Osteoblast (primary cell): ENCODE measurements around the gene FXYD1. TPM values are rescaled to one million over a fixed set of nuclear protein-coding genes. Genes with fewer than 3 reads are reported as not detected.
A peak's percentile ranks its signal among the peaks of the same experiment; 100 is the strongest.

Experiments used
- DNase-seq: peaks from one replicate; pipeline ENCODE4 v3.0.0; 2011; ENCODE audit warnings: low spot score, mixed read lengths; ENCODE audit not compliant: insufficient read length; ENCODE audit errors: missing footprints
- H2AFZ ChIP-seq: 2 replicates; pipeline ENCODE4 v1.6.0; 2011; ENCODE audit warnings: mild to moderate bottlenecking, low read length
- H3K27ac ChIP-seq: 2 replicates; pipeline ENCODE4 v1.5.1; 2011; ENCODE audit warnings: mild to moderate bottlenecking, low read depth, low read length, moderate library complexity
- H3K27me3 ChIP-seq: 2 replicates; pipeline ENCODE4 v1.6.0; 2012; ENCODE audit warnings: mild to moderate bottlenecking, control low read depth, inconsistent platforms, low read length, moderate library complexity; ENCODE audit not compliant: insufficient read depth
- H3K36me3 ChIP-seq: 2 replicates; pipeline ENCODE4 v1.5.1; 2011; ENCODE audit warnings: mild to moderate bottlenecking, low read length, control low read depth, moderate library complexity; ENCODE audit not compliant: insufficient read depth
- H3K4me1 ChIP-seq: 2 replicates; pipeline ENCODE4 v1.5.1; 2011; ENCODE audit warnings: mild to moderate bottlenecking, low read length, control low read depth, moderate library complexity; ENCODE audit not compliant: insufficient read depth
- H3K4me2 ChIP-seq: 2 replicates; pipeline ENCODE4 v1.6.0; 2011; ENCODE audit warnings: mild to moderate bottlenecking, low read length; ENCODE audit not compliant: insufficient read depth
- H3K4me3 ChIP-seq: fragments of 200-600 bp; sonication (generic); 3 replicates; pipeline ENCODE4 v1.5.1; 2012; ENCODE audit warnings: mild to moderate bottlenecking, low read length, inconsistent platforms; ENCODE audit not compliant: insufficient read depth
- H3K79me2 ChIP-seq: 2 replicates; pipeline ENCODE4 v1.6.0; 2012; ENCODE audit warnings: mild to moderate bottlenecking, low read length, control low read depth, inconsistent platforms; ENCODE audit not compliant: insufficient read depth
- H3K9me3 ChIP-seq: 2 replicates; pipeline ENCODE4 v1.5.1; 2011; ENCODE audit warnings: low read depth, low read length, control low read depth
- H4K20me1 ChIP-seq: 2 replicates; pipeline ENCODE4 v1.6.0; 2012; ENCODE audit warnings: mild to moderate bottlenecking, low read length, control low read depth; ENCODE audit not compliant: insufficient read depth
- CTCF ChIP-seq: IDR thresholded peaks from 2 replicates; pipeline ENCODE4 v1.5.1; 2011; ENCODE audit warnings: mild to moderate bottlenecking, low read depth, low read length, moderate library complexity; ENCODE audit errors: extremely low read depth
- total RNA-seq: library from RNA; depleted of rRNA; stranded (reverse); fragments of >200 nt; gene quantifications from 2 replicates; pipeline ENCODE4 v1.2.3, GENCODE V29; 2012

The FXYD1 gene
- total RNA-seq, 1 donor = not detected

GRCh38 chr19:35114353-35115176 lies 24.1 kb upstream of the FXYD1 start:
- H3K36me3 ChIP-seq = no peaks in the 10 kb centered on the region
- H2AFZ ChIP-seq = peak overlapping the region; percentile 70
- H4K20me1 ChIP-seq = no peaks in the 10 kb centered on the region
- H3K9me3 ChIP-seq = no peaks in the 10 kb centered on the region
- peaks cover 14% of the 10 kb centered on the region for H3K27me3 ChIP-seq
- H3K4me1 ChIP-seq = no peaks in the 10 kb centered on the region
- H3K4me3 ChIP-seq = peak overlapping the region; percentile 19
- no peaks in the 10 kb centered on the region for H3K79me2 ChIP-seq
- peak; percentile 97 for TF ChIP-seq CTCF
- H3K27ac ChIP-seq = no peak overlapping the region
- H3K4me2 ChIP-seq = peak overlapping the region; percentile 48
- peak; percentile 97 for DNase-seq

GRCh38 chr19:35115177-35115951 lies 23.3 kb upstream of the FXYD1 start, which contains the start of gene FXYD3:
TSS of gene FXYD3 (plus strand) at chr19:35115823. CDS start at chr19:35119377, 3,554 bp downstream.
- H3K9me3 ChIP-seq = no peaks in the 10 kb centered on the region
- H2AFZ ChIP-seq = peak within 1 kb of the TSS; percentile 70
- no peaks in the 10 kb centered on the region for H3K36me3 ChIP-seq
- peaks cover 14% of the 10 kb centered on the region for H3K27me3 ChIP-seq
- H3K4me1 ChIP-seq = no peaks in the 10 kb centered on the region
- no peaks in the 10 kb centered on the region for H4K20me1 ChIP-seq
- no peak for TF ChIP-seq CTCF
- no peak for DNase-seq
- no peaks in the 10 kb centered on the region for H3K79me2 ChIP-seq
- no peak within 1 kb of the TSS for H3K27ac ChIP-seq
- peak within 1 kb of the TSS; percentile 19 for H3K4me3 ChIP-seq
- peak within 1 kb of the TSS; percentile 48 for H3K4me2 ChIP-seq

GRCh38 chr19:35116072-35116801 lies 22.4 kb upstream of the FXYD1 start:
- no peak for TF ChIP-seq CTCF
- no peak overlapping the region for H3K27ac ChIP-seq

More at GRCh38 chr19:35116072-35116801, 22.4 kb upstream of the FXYD1 start:
- peaks cover 8% of the 10 kb centered on the region for H3K4me1 ChIP-seq
- no peak for DNase-seq
- H2AFZ ChIP-seq = no peak overlapping the region
- H3K27me3 ChIP-seq = peaks cover 14% of the 10 kb centered on the region
- H3K79me2 ChIP-seq = no peaks in the 10 kb centered on the region
- no peaks in the 10 kb centered on the region for H3K36me3 ChIP-seq
- no peaks in the 10 kb centered on the region for H4K20me1 ChIP-seq
- H3K4me3 ChIP-seq = no peak overlapping the region
- no peak overlapping the region for H3K4me2 ChIP-seq
- no peaks in the 10 kb centered on the region for H3K9me3 ChIP-seq
